H9 (cell line): Measurements from ENCODE around the gene RIOX2. TPM values are rescaled to one million over a fixed set of nuclear protein-coding genes. Genes with fewer than 3 reads are reported as not detected.

Experiments
- DNase-seq: peaks from one replicate; pipeline ENCODE4 v3.0.0-alpha.2; 2017
- H2AFZ ChIP-seq: one replicate; pipeline ENCODE4 v1.6.1; 2013; ENCODE audit warnings: mild to moderate bottlenecking, low read length, control low read depth, moderate library complexity
- H2AK5ac ChIP-seq: 2 replicates; pipeline ENCODE4 v1.6.1; 2013; ENCODE audit warnings: low read length, control low read depth, mixed read lengths; ENCODE audit not compliant: insufficient read length
- H2BK120ac ChIP-seq: one replicate; pipeline ENCODE4 v1.6.1; 2013; ENCODE audit warnings: low read depth, mild to moderate bottlenecking, low read length, control low read depth, inconsistent platforms; ENCODE audit not compliant: poor library complexity, severe bottlenecking
- H2BK12ac ChIP-seq: 2 replicates; pipeline ENCODE4 v1.6.1; 2013; ENCODE audit warnings: low read length, control low read depth, mixed read lengths, low read depth; ENCODE audit not compliant: insufficient read length
- H2BK15ac ChIP-seq: 2 replicates; pipeline ENCODE4 v1.6.1; 2013; ENCODE audit warnings: low read depth, low read length, control low read depth
- H2BK20ac ChIP-seq: one replicate; pipeline ENCODE4 v1.6.1; 2013; ENCODE audit warnings: low read depth, mild to moderate bottlenecking, low read length, control low read depth, inconsistent platforms; ENCODE audit not compliant: poor library complexity, severe bottlenecking
- H2BK5ac ChIP-seq: 2 replicates; pipeline ENCODE4 v1.6.1; 2013; ENCODE audit warnings: low read length, control low read depth, mixed read lengths; ENCODE audit not compliant: insufficient read length
- H3K14ac ChIP-seq: 2 replicates; pipeline ENCODE4 v1.6.1; 2013; ENCODE audit warnings: low read length, control low read depth; ENCODE audit not compliant: insufficient read depth
- H3K18ac ChIP-seq: 2 replicates; pipeline ENCODE4 v1.6.1; 2013; ENCODE audit warnings: low read depth, mild to moderate bottlenecking, mixed read lengths, low read length, control low read depth; ENCODE audit not compliant: insufficient read length
- H3K23ac ChIP-seq: 2 replicates; pipeline ENCODE4 v1.6.1; 2013; ENCODE audit warnings: low read length, control low read depth, mixed read lengths, low read depth; ENCODE audit not compliant: insufficient read length
- H3K23me2 ChIP-seq: 2 replicates; pipeline ENCODE4 v1.6.1; 2013; ENCODE audit warnings: low read depth, mild to moderate bottlenecking, mixed read lengths, low read length, control low read depth; ENCODE audit not compliant: insufficient read length, poor library complexity, severe bottlenecking
- H3K27ac ChIP-seq: 2 replicates; pipeline ENCODE4 v1.5.1; 2013; ENCODE audit warnings: low read length, control low read depth, mixed read lengths, low read depth; ENCODE audit not compliant: insufficient read length
- H3K27me3 ChIP-seq: 2 replicates; pipeline ENCODE4 v1.6.1; 2013; ENCODE audit warnings: low read length, control low read depth, inconsistent platforms; ENCODE audit not compliant: insufficient read depth
- H3K4ac ChIP-seq: 2 replicates; pipeline ENCODE4 v1.6.1; 2013; ENCODE audit warnings: low read depth, mild to moderate bottlenecking, control low read depth, inconsistent platforms, low read length, moderate library complexity
- H3K4me1 ChIP-seq: 2 replicates; pipeline ENCODE4 v1.6.1; 2013; ENCODE audit warnings: low read length, control low read depth, inconsistent platforms; ENCODE audit not compliant: insufficient read depth
- H3K4me2 ChIP-seq: 2 replicates; pipeline ENCODE4 v1.6.1; 2013; ENCODE audit warnings: low read length, control low read depth, mixed read lengths; ENCODE audit not compliant: insufficient read length, insufficient read depth
- H3K56ac ChIP-seq: 2 replicates; pipeline ENCODE4 v1.6.1; 2013; ENCODE audit warnings: low read depth, mild to moderate bottlenecking, mixed read lengths, low read length, control low read depth; ENCODE audit not compliant: insufficient read length
- H3K79me1 ChIP-seq: 2 replicates; pipeline ENCODE4 v1.6.1; 2013; ENCODE audit warnings: low read depth, mild to moderate bottlenecking, moderate library complexity, low read length, control low read depth, inconsistent platforms; ENCODE audit not compliant: insufficient read depth, poor library complexity, severe bottlenecking
- H3K79me2 ChIP-seq: 2 replicates; pipeline ENCODE4 v1.6.1; 2013; ENCODE audit warnings: low read length, control low read depth, inconsistent platforms; ENCODE audit not compliant: insufficient read depth
- H3K9ac ChIP-seq: 2 replicates; pipeline ENCODE4 v1.6.1; 2013; ENCODE audit warnings: low read length, control low read depth, mixed read lengths; ENCODE audit not compliant: insufficient read length; ENCODE audit errors: extremely low read depth
- H3K9me3 ChIP-seq: one replicate; pipeline ENCODE4 v1.6.1; 2013; ENCODE audit warnings: low read depth, low read length, inconsistent platforms; ENCODE audit not compliant: control insufficient read depth
- H3T11ph ChIP-seq: one replicate; pipeline ENCODE4 v1.6.1; 2013; ENCODE audit warnings: mild to moderate bottlenecking, low read length, control low read depth, inconsistent platforms
- H4K20me1 ChIP-seq: one replicate; pipeline ENCODE4 v1.6.1; 2013; ENCODE audit not compliant: control insufficient read depth, insufficient read length, insufficient read depth
- H4K5ac ChIP-seq: 2 replicates; pipeline ENCODE4 v1.6.1; 2013; ENCODE audit warnings: low read depth, mild to moderate bottlenecking, mixed read lengths, low read length, control low read depth; ENCODE audit not compliant: insufficient read length
- H4K8ac ChIP-seq: replicated peaks from 2 replicates; pipeline ENCODE4 v1.6.1; 2013; ENCODE audit warnings: low read length, control low read depth, mixed read lengths, low read depth; ENCODE audit not compliant: insufficient read length
- H4K91ac ChIP-seq: 2 replicates; pipeline ENCODE4 v1.6.1; 2013; ENCODE audit warnings: low read depth, mild to moderate bottlenecking, moderate library complexity, mixed read lengths, low read length, control low read depth; ENCODE audit not compliant: insufficient read length
- H3K27ac Mint-ChIP-seq, 3 experiments: 2 replicates in 2 of 3; 3 replicates in 1 of 3; pipeline ENCODE4 v1.8.0; 2020 to 2021; ENCODE audit warnings: mixed read lengths in 3 of 3, mild to moderate bottlenecking in 1 of 3, moderate library complexity in 1 of 3
- H3K27me3 Mint-ChIP-seq: 2 replicates; pipeline ENCODE4 v1.8.0; 2021; ENCODE audit warnings: low read depth, mild to moderate bottlenecking, moderate library complexity, mixed read lengths
- H3K36me3 Mint-ChIP-seq, 3 experiments: 2 replicates in 2 of 3; 3 replicates in 1 of 3; pipeline ENCODE4 v1.8.0; 2020 to 2021; ENCODE audit warnings: low read depth in 3 of 3, mixed read lengths in 3 of 3; ENCODE audit not compliant: insufficient read depth in 1 of 3
- H3K4me1 Mint-ChIP-seq, 2 experiments: 2 replicates each; pipeline ENCODE4 v1.8.0; 2020; ENCODE audit warnings: mixed read lengths in 2 of 2
- H3K4me3 Mint-ChIP-seq, 2 experiments: 2 replicates in 1 of 2; 3 replicates in 1 of 2; pipeline ENCODE4 v1.8.0; 2020 to 2021; ENCODE audit warnings: mild to moderate bottlenecking in 2 of 2, mixed read lengths in 2 of 2, moderate library complexity in 1 of 2
- H3K9me3 Mint-ChIP-seq, 2 experiments: 2 replicates in 1 of 2; 3 replicates in 1 of 2; pipeline ENCODE4 v1.8.0; 2020; ENCODE audit warnings: mild to moderate bottlenecking in 2 of 2, mixed read lengths in 2 of 2, moderate library complexity in 1 of 2
- CTCF ChIP-seq: fragments of 200-600 bp; sonication (generic); conservative IDR thresholded peaks from 3 replicates; pipeline ENCODE4 v1.8.0; 2021; ENCODE audit warnings: antibody characterized with exemption, mild to moderate bottlenecking
- WGBS: extraction: QIAGEN DNeasy Blood & Tissue Kit; methylation state at CpG from one replicate; pipeline ENCODE4 v1.1.7; 2013; ENCODE audit warnings: missing lambda C conversion rate, low lambda C conversion rate, mixed read lengths; ENCODE audit not compliant: insufficient read length; ENCODE audit errors: extremely low coverage; 5-methylcytosine and 5-hydroxymethylcytosine counted together
- total RNA-seq: library from RNA; stranded (reverse); gene quantifications from 2 replicates; pipeline ENCODE4 v1.2.1, GENCODE V29; 2021

The RIOX2 gene
- total RNA-seq, 1 experiment from 2014 or later, result 15.5 TPM

- no peak for DNase-seq
- H2BK15ac ChIP-seq, result no peak overlapping the region
- no peak overlapping the region for H4K5ac ChIP-seq
- H3K4me3 Mint-ChIP-seq, result no peak overlapping the region
- H3K4me1 Mint-ChIP-seq, result peaks cover 0 to under 1% of the 10 kb centered on the region in 2 experiments; a peak in 1 of 4 replicates
- H3K4me2 ChIP-seq, result no peak overlapping the region
- H3K23ac ChIP-seq, result no peak overlapping the region
- TF ChIP-seq CTCF, result no peak
- no peaks in the 10 kb centered on the region for H3K9me3 ChIP-seq
- no peak overlapping the region for H3K27ac Mint-ChIP-seq
- no peak overlapping the region for H4K8ac ChIP-seq
- no peak overlapping the region for H2AK5ac ChIP-seq
- H2BK20ac ChIP-seq, result no peak overlapping the region
- no peak overlapping the region for H3T11ph ChIP-seq
- H2BK5ac ChIP-seq, result no peak overlapping the region
- no peaks in the 10 kb centered on the region for H3K27me3 ChIP-seq
- H3K36me3 Mint-ChIP-seq, result no peaks in the 10 kb centered on the region
- no peak overlapping the region for H2BK120ac ChIP-seq
- H2BK12ac ChIP-seq, result no peak overlapping the region
- no peaks in the 10 kb centered on the region for H3K79me1 ChIP-seq
- no peaks in the 10 kb centered on the region for H3K23me2 ChIP-seq
- no peaks in the 10 kb centered on the region; a peak in 1 of 5 replicates for H3K9me3 Mint-ChIP-seq
- no peak overlapping the region for H3K18ac ChIP-seq
- no peaks in the 10 kb centered on the region for H4K20me1 ChIP-seq
- H3K27me3 Mint-ChIP-seq, result no peaks in the 10 kb centered on the region
- H3K27ac ChIP-seq, result no peak overlapping the region
- no CpG with 5 or more reads among the region's 4 CpGs for WGBS
- H3K79me2 ChIP-seq, result no peaks in the 10 kb centered on the region
- no peak overlapping the region for H2AFZ ChIP-seq
- no peak overlapping the region for H3K14ac ChIP-seq
- no peak overlapping the region for H4K91ac ChIP-seq
- no peak overlapping the region for H3K9ac ChIP-seq
- no peak overlapping the region for H3K56ac ChIP-seq
- H3K4me1 ChIP-seq, result no peaks in the 10 kb centered on the region
- H3K4ac ChIP-seq, result no peak overlapping the region
Observed at GRCh38 chr3:98013411-98014267, 41.4 kb upstream of the RIOX2 start.
